ENCODE data around the gene DNAJB4. TPM values are rescaled to one million over a fixed set of nuclear protein-coding genes. Genes with fewer than 3 reads are reported as not detected.

Gene DNAJB4
- total RNA-seq, 1 experiment from 2014 or later = 23.4 TPM

GRCh38 chr1:78033797-78034172 lies 29.0 kb downstream of the DNAJB4 start:
- CTCF ChIA-PET = interaction anchor here (1.1 kb wide), 1 partner anchor 81 kb away, joined by 6 read pairs; no protein-coding TSS in a partner anchor

More at GRCh38 chr1:78033797-78034172, 29.0 kb downstream of the DNAJB4 start:
- Mint-ChIP-seq H3K27me3 (ENCODE audit: low read depth) (no peaks in the 10 kb centered on the region), H3K36me3 (no peaks in the 10 kb centered on the region), H3K4me1 (no peaks in the 10 kb centered on the region), H3K9me3 (no peaks in the 10 kb centered on the region), H3K4me3 (no peak overlapping the region), H3K27ac (no peak overlapping the region)
- POLR2A ChIA-PET = no interaction called here
- TF ChIP-seq GTF2I (CRISPR knock-in tag; conservative IDR thresholded peaks at IDR 0.05) = no peak
- TF ChIP-seq E2F4 (CRISPR knock-in tag; IDR thresholded peaks at IDR 0.05; ENCODE audit: borderline replicate concordance, low read depth) = no peak
- TF ChIP-seq ZNF425 (CRISPR knock-in tag; conservative IDR thresholded peaks at IDR 0.05) = no peak
- no peak for TF ChIP-seq IRF2 (CRISPR knock-in tag; IDR thresholded peaks at IDR 0.05; ENCODE audit: borderline replicate concordance, low read depth)
- TF ChIP-seq PREB (CRISPR knock-in tag; IDR thresholded peaks at IDR 0.05; ENCODE audit: borderline replicate concordance) = no peak
- no peak for TF ChIP-seq FOXP4 (CRISPR knock-in tag; IDR thresholded peaks at IDR 0.05)
- TF ChIP-seq AR (CRISPR knock-in tag; IDR thresholded peaks at IDR 0.05) = no peak
- no peak for TF ChIP-seq ZNF512 (CRISPR knock-in tag; IDR thresholded peaks at IDR 0.05; ENCODE audit: borderline replicate concordance)
- no peak for TF ChIP-seq MYBL2 (CRISPR knock-in tag; IDR thresholded peaks at IDR 0.05)
- no peak for TF ChIP-seq CREB1 (CRISPR knock-in tag; IDR thresholded peaks at IDR 0.05)
- TF ChIP-seq CTCF (IDR thresholded peaks at IDR 0.05) = no peak
- DNase-seq (ENCODE audit: low spot score) = no peak
- ATAC-seq = no peak
